Stimulated activated CD8-positive, alpha-beta memory T cell treated with anti-CD3 and anti-CD28 coated beads, Interleukin-7, amount 100 ng/mL, for 24 hours (primary cell): ENCODE measurements around the gene CMIP.

Experiments used
- DNase-seq: peaks from one replicate; pipeline ENCODE4 v3.0.0-alpha.2; 2020; ENCODE audit warnings: low read depth

The CMIP gene

DNA sequence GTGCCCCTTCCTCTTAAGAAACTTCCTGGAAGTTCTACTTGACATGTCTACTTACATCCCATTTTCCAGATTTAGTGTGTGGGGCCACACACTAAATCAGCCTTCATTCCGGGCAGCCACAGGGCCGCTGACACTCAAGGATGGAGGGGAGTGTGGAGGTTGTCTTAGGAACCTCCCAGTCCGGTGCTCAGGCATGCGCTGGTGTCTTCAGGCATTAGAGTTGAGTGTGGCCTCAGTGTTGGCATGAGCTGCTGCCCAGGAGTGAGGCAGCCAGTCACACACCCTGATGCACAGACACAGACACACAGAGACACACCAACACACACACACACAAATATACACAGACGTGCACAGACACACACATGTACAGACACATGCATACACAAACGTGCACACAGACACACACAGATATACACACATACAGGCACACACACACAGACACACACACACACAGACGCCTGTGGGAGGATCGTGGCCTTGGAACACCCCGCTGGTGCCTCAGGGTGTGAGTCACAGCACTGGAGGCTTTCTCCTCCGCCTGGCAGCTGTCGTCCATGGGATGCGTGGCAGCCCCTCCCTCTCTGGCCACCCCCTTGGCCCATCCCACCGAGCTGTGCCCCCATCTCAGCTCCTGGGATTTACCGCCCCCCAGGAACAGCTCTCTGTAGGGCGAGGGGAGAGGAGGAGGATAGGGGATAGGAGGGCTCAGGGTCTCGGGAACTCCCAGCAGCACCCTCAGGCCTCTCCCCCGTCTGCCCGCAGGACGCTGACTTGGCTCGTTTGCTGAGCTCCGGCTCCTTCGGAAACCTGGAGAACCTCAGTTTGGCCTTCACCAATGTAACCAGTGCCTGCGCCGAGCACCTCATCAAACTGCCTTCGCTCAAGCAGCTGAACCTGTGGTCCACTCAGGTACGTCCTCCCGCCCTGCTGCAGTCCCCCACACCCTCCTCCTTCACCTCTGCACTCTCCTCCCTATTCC, 258.9 kb downstream of the CMIP start:
- no peak for DNase-seq

DNA sequence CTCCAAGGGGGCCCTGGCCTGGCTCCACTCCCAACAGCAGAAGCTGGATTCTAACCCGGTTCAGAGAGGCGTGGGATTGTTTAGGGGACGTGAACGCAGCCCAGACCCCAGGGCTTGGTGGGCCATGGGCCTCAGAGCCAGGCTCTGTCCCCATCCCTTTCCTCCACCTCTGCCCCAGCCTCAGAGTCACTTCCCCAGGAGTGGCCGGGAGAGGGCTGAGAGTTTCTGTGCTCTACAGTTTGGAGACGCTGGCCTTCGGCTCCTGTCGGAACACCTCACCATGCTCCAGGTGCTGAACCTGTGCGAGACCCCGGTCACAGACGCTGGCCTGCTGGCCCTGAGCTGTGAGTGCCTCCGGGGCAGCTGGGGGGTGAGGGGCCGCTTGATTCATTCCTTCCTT, 260.7 kb downstream of the CMIP start:
- DNase-seq, result no peak

DNA sequence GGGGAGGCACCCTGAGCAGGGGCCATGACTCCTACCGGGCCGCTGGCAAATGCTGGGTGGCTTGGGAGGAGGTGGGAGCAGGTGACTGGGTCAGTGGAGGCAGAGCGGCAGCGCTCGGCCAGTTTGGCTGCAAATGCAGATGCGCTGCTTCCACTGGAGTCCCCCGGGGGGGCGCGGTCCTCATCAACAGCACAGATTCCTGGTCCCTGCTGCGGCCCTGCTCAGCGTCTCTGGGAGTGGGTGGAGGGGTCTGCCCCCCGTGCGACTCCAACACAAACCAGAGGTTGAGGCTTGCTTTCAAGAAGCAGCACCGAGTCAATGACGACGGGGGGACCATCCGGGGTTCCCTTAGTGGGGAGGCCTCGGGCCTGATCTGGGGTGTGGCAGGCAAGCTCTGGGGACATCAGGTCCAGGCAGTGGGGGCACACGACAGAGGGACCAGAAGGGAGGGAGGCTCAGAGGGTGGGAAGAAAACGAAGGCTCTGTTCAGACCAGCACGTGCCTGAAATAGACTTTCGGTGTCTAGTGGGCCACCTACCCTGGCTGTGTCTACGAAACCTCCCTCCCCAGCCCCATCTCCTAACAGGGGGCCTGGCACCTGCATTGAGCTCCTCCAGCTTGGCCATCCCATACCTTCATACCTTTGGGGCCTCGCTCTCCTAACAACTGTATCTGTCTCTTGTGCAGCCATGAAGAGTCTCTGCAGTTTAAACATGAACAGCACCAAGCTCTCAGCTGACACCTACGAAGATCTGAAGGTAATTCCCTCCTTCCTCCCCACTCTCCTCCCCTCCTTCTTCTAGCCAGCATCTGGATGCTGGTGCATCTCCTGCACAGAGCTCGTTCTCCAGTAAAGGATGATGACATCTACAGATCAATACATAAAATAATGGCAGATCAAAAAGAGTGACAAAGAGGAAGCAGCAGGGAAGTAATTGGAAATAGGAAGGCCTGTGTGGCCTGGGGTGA, 262.0 kb downstream of the CMIP start:
- no peak for DNase-seq

DNA sequence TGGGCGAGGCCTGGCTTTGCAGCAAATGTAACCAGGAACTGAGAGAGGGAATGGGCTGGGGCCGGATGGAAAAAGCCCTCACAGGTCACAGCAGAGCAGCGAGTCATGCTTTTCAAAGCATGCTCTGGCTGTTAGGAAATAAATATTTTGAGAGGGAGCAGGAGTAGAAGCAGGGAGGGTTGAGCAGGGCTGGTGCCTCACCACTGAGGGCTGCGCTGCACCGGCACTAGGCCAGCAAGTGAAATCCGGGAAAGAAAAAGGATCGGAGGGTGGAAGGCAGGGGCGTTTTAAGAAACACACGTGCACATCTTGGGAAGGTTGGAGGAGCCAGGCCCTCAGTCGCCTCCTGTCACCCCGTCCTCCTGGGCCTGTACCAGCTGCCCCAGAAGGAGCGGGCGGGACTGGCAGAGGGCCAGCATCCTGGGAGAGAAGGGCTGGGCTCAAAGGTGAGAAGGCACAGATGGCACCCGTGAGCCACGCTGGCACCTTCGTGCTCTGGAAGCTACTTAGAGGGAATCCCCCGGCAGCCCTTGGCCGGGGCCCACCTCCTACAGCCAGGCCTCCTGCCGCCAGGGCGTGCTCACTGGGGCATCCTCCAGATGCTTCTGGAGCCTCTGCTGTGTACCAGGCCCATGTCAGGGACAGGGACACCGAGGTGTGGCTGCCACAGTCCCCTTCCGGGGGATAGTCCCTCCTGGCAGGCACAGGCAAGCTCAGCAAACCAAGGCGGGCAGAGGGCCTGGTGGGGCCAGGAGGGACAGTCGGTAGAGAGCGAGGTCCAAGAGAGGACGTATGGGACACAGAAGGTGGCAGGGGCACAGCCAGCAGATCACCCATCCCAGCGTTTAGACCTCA, 263.0 kb downstream of the CMIP start:
- no peak for DNase-seq

DNA sequence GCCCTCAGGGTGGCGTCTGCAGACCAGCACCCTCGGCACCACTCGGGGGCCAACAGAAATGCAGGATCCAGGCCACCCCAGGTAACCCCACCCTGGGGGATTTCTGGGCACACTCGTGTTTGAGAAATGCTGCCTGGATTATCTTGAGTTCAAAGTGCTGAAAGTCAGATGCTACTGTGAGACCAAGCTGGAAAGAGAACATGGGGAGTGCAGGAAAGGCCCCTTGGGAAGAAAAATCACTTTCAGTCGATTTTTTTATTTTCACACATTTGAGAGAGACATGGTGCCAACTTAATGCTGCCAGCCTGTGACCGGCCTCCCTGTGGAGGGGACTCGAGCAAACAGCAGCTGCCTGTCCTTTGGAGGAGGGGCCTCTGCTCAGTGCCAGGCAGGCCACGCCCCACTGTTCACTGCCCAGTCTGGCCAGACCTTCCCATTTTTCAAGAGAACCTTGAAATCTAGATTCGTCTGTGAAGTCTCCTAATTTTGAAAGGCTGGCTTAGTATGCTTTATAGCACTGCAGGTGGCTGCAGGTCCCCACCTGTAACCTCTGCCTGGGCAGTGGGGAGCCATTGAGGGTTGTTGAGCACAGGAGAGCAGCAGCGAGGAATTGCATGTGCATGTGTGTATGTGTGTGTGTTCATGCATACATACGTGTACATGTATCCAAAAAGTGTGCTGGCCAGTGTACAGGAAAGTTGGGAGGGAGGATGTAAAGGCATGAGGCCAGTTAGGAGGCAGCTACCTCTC, 263.8 kb downstream of the CMIP start:
- DNase-seq, result no peak

DNA sequence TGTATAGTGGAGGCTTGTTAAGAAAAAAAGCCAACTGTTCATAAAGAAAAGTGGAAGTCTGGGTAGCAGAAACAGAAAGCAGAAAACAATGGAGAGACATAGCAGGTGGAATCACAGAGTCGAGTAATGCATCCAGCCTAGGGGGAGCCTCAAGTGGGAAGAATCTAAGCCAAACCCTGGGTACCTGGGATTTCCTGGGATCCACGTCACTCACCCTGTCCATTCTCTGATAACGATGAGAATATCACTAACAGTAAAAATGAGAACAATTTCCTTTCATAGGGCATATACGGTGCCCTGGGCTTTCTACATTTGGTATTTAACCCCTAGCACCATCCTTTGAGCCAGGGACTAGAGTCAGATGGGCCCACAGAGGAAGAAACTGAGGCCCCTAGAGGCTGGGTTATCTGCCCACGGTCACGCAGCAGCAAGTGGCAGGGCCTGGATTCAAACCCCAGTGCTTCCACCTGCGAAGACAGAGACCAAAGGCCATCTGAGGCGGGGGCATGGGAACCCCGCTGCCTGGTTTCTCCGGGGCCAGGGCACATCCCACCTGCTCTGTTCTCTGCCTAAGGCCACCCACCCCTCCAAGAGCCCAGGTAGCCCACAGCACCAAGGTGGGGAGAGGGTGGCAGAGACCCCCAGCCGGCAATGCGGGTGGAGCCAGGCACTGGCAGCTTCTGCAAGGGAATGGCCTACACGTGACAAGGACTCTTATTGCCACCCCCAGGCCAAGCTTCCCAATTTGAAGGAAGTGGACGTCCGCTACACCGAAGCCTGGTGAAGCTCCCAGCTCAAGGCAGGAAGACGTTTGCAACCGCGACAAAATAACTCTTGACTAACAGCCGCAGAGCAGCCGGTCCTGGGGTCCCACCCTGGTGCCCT, 264.6 kb downstream of the CMIP start:
- DNase-seq, result no peak

DNA sequence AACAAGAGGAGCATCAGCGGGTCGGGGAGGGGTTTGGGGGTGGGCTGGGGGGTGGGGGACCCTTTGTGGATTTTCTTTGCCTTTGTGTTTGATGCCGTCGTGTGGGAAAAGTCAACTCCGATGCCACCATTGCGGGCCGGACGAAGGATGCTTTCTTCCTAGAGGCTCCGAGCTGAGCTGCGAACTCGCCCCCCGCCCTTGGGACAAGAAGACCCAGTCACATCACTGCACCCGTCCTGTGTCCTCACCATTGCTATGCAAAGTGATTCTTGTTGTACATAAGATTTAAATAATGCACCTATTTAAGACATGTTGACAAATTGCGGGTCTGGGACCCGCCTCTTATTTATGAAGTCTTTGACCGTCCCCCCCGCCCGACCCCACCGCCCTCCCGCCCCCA, 265.4 kb downstream of the CMIP start:
- DNase-seq, result no peak

DNA sequence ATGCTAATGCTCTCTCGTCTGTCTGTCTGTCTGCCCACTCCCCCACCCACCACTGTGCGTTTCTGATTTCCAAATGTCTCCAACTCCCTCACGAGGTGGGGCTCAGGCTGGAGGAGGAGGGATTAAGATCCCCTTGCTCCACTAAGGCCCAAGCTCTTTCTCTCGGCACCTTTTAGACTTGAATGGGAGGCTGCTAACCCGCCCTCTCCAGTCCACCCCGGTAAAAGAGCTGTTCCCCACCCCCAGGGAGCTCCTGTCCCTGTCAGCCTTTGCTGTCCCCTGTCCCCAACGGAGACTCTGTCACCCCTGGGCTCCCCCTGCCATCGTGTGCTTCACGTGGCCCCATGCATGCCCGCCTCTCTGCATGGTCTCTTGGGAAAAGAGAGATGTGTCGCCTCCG, 266.0 kb downstream of the CMIP start:
- no peak for DNase-seq

DNA sequence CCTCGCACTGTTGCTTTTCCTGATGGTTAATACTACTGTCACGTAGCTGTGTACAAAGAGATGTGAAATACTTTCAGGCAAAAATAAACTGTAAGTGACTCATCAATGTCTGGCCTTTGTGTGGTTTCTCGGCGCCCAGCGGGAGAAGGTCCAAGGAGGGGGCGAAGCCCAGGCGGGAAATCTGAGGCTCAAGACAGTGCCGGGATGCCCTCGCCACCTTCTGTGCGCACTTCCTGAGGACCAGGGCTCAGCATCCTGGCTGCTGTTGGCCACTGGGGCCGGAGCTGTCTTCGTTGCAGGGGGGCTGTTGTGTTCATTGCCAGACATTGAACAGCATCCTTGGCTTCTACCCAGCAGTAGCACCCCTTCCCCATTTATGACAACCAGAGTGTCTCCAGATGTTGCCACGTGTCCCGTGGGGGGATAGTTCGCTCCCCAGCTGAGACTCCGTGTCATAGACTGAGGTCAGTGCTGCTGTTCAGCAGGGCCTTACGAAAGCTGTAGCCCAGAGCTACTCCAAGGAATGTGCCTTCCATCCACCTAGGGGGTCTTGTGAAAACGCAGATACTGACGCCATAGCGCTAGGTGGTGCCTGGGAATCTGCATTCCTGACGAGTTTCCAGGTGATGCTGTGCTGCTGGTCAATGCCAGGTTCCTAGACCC, 267.2 kb downstream of the CMIP start:
- DNase-seq, result no peak

DNA sequence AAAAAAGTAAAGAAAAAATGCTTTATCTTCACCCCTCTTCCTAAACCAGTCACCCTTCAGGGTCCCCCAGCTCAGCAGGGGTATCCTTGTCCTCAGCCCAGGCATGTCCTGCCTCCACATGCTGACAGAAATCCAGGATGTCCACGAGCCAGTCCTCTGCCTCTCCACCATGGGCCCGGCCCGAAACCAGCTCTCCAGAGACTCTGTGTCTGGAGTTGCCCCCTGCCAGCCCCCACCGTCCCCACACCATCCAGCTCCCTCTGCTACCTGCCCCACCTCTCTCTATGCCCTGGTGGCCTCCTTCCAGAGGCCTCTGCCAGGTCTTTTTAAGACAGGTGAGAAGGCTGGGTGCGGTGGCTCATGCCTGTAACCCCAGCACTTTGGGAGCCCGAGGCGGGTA, 268.1 kb downstream of the CMIP start:
- no peak for DNase-seq

DNA sequence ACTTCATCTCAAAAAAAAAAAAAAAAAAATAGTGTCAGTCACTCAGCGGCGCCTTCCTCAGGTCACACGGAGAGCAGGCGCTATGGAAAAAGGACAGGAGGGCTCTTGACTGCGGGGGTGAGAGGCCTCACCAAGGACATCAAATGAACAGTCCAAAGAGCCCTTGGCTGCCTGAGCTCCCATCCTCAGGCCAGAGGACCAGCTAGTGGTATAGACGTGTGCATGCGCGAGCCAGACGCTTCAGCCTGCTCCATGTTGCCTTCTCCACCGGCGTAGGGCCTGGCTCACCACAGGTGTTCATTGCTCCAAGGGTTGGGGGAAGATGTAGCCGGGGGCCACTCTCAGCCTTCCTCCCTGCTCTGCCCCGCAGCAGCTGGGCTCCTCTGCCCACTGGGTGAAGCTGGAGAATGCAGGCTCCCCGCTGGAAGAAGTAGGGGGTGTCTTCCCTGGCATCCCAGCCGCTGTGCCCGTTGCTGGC, 268.7 kb downstream of the CMIP start:
- DNase-seq, result no peak

DNA sequence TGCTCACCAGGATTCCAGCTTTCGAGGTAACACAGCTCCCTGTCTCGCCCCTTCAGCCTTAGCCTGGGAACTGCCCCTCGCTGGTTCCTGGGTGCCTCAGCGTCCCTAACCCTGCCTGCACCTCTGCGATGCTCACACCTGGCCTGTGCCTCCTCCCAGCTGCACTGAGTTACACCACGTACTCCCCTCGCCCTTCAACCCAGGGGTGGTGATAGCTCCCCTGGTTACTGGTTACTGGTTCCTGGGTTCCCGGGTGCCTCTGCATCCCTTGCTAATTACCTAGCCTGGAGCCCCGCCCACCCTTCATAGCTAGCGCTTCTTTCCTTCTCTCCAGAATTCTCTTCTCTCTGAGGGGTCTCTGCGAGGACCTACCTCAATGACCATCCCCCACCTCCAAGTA, 269.2 kb downstream of the CMIP start:
- no peak for DNase-seq

DNA sequence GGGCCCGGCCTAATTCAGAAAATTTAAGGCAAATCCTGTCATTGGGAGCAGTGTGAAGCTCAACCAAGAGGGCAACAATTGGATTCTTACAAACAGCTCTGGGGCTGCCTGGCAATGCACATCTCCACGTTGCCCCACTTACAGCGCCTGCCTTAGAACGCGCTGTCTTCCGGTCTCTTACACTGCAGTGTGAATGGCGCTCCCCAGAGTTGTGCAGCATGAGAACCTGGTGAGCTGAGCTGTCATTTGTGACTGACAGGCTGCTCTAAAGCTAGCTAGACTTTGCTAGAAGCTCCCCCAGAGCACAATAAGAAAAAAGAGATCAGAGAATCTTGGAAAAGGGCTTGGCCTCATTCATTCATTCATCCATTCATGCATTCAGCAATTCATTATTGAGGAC, 270.0 kb downstream of the CMIP start:
- DNase-seq, result no peak

DNA sequence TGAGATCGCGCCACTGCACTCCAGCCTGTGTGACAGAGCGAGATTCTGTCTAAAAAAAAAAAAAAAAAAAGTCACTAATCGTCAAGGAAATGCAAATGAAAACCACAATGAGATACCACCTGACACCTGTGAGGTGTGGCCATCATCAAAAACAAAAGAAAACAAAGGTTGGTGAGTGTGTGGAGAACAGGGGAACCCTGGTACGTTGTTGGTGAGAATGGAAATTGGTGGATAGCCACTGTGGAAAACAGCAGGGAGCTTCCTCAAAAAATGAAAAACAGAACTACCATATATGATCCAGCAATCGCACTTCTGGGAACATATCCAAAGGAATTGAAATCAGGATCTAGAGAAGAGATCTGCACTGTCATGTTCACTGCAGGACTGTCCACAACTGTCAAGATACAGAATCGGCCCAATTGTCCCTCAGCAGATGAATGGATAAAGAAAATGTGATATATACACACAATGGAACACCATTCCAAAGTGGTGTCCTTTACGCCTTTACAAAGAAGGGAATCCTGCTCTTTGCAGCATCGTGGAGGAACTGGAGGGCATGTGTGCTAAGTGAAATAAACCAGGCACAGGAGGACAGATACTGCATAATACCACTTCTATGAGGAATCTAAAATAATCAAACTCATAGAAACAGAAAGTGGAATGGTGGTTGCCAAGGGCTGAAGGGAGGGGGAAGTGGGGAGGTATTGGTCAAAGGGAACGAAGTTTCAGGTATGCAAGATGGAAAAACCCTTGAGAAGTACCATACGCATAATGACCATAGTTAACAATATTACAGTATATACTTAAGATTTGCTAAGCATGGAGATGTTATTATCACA, 271.0 kb downstream of the CMIP start:
- DNase-seq, result no peak

DNA sequence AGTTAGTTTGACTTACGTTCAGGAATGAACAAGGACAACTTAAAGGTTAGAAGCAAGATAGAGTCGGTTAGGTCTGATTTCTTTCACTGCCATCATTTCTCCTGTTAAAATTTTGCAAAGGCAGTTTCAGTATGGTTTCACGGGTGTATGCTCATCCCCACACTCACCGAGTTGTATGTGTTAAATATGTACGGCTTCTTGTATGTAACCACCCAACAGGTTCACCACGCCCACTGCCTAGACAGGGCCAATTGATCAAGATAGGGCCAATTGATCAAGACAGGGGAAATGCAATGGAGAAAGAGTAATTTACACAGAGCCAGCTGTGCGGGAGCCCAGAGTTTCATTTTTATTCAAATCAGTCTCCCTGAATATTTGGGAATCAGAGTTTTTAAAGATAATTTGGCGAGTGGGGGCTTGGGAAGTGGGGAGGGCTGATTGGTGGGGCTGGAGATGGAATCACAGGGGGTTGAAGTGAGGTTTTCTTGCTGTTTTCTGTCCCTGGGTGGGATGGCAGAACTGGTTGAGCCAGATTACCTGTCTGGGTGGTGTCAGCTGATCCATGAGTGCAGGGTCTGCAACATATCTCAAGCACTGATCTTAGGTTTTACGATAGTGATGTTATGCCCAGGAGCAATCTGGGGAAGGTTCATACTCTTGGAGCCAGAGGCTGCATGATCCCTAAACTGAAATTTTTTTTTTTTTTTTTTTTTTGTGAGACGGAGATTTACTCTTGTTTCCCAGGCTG, 272.0 kb downstream of the CMIP start:
- no peak for DNase-seq

DNA sequence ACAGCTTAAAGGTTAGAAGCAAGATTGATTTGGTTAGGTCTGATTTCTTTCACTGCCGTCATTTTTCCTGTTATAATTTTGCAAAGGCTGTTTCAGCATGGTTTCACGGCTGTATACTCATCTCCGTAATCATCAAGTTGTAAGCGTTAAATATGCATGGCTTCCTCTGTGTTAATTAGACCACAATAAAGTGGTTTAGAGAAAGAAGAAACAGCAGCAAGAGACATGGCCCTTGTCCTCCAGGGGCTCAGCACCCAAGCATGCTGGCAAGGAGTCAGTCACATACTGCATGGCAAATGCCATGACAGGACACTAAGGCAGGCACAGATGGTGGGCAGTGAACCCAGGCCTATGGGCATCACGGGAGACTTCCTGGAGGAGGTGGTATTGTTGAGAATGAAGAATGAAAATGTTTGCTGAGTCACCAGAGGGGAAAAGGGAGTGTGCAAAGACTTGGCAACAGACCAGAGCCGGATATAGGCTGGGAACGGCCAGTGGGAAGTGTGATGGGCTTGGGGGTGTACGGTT, 273.1 kb downstream of the CMIP start:
- no peak for DNase-seq

DNA sequence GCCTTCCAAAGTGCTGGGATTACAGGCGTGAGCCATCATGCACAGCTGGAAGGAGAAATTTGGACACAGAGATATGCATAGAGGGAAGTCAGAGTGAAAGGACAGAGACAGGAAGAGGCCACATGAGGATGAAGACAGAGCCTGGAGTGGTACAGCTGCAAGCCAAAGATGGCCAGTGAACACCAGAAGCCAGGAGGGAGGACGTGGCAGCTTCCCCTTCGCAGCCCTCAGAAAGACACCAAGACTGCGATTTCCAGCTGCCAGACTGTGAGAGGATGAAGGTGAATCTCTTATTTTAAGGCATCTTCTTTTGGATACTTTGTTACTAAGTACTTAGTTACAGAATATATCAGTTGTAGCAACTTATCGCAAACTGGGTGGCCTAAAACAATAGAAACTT, 274.0 kb downstream of the CMIP start:
- DNase-seq, result no peak

DNA sequence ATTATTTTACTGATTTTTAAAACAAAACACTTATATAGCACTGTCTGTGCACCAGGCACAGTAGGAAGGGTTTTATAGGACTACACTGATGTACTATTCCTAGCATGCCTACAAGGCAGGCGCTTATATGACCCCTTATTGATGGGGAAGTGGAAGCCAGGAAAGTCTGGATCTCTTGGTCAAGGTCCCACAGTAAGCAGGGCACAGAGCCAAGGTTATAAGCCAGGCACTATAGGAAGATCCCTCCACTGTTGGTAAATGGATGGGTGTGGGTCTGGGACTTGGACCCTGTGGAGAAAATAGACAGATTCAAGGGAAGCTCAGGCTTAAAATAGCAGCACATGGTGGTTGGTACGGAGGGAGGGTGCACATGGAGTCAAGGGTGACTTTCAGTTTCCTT, 275.4 kb downstream of the CMIP start:
- DNase-seq, result no peak
